Esophagus muscularis mucosa (tissue), 4 donors: Measurements from ENCODE around the gene CPEB3.

Source experiments
- EP300 ChIP-seq: sonication (generic); formaldehyde crosslinking; IDR thresholded peaks from one replicate; pipeline ENCODE4 v1.6.1; 2017; ENCODE audit warnings: antibody characterized with exemption
- POLR2A ChIP-seq: fragments of 450-650 bp; IDR thresholded peaks from one replicate; pipeline ENCODE4 v1.6.1; 2017; ENCODE audit warnings: antibody characterized with exemption, moderate library complexity, mild to moderate bottlenecking, low read depth
- POLR2AphosphoS5 ChIP-seq, 2 donors: sonication (generic); formaldehyde crosslinking; IDR thresholded peaks; one replicate each; pipeline ENCODE4 v1.6.1; 2017; ENCODE audit warnings: antibody characterized with exemption in 2 of 2
- TF ChIP-seq, protein P1 (sequence below), 3 experiments: fragments of 200-600 bp in 2 of 3; fragments of 450-650 bp in 1 of 3; sonication (generic) in 2 of 3; IDR thresholded peaks; one replicate each; pipeline ENCODE4 v1.5.1; 2017 to 2019; ENCODE audit warnings: antibody characterized with exemption in 3 of 3, mild to moderate bottlenecking in 2 of 3, moderate library complexity in 1 of 3

- TF ChIP-seq, protein P1, sequence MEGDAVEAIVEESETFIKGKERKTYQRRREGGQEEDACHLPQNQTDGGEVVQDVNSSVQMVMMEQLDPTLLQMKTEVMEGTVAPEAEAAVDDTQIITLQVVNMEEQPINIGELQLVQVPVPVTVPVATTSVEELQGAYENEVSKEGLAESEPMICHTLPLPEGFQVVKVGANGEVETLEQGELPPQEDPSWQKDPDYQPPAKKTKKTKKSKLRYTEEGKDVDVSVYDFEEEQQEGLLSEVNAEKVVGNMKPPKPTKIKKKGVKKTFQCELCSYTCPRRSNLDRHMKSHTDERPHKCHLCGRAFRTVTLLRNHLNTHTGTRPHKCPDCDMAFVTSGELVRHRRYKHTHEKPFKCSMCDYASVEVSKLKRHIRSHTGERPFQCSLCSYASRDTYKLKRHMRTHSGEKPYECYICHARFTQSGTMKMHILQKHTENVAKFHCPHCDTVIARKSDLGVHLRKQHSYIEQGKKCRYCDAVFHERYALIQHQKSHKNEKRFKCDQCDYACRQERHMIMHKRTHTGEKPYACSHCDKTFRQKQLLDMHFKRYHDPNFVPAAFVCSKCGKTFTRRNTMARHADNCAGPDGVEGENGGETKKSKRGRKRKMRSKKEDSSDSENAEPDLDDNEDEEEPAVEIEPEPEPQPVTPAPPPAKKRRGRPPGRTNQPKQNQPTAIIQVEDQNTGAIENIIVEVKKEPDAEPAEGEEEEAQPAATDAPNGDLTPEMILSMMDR (IDR thresholded peaks at IDR 0.05): no peak
- TF ChIP-seq POLR2A (no peak), POLR2AphosphoS5 (IDR thresholded peaks at IDR 0.05) (no peak), EP300 (no peak)
Measured at GRCh38 chr10:92202536-92202935, 88.3 kb downstream of the CPEB3 start.
